GM12873 (cell line): ENCODE data around the gene PLEKHH3.

ENCODE experiments used
- CTCF ChIP-seq: IDR thresholded peaks from 2 replicates; pipeline ENCODE4 v1.5.1; 2012; ENCODE audit warnings: low read depth, mild to moderate bottlenecking, moderate library complexity, low read length, control low read depth; ENCODE audit not compliant: insufficient read depth; ENCODE audit errors: missing control alignments

PLEKHH3 gene

GRCh38 chr17:42632949-42633444, 43.8 kb downstream of the PLEKHH3 start:
- no peak for TF ChIP-seq CTCF

- no peak for TF ChIP-seq CTCF
These were observed 47.3 kb downstream of the PLEKHH3 start for GRCh38 chr17:42629411-42630009.

- TF ChIP-seq CTCF: no peak
These were observed 52.8 kb downstream of the PLEKHH3 start for GRCh38 chr17:42623732-42624596.

GRCh38 chr17:42623271-42623670, 53.5 kb downstream of the PLEKHH3 start:
- TF ChIP-seq CTCF: no peak

- TF ChIP-seq CTCF: peak; percentile 49
These were observed 58.2 kb downstream of the PLEKHH3 start for GRCh38 chr17:42618442-42619150.

GRCh38 chr17:42617956-42618431, 58.8 kb downstream of the PLEKHH3 start:
- no peak for TF ChIP-seq CTCF
